ENCODE results near the gene TBC1D10A.

DNA sequence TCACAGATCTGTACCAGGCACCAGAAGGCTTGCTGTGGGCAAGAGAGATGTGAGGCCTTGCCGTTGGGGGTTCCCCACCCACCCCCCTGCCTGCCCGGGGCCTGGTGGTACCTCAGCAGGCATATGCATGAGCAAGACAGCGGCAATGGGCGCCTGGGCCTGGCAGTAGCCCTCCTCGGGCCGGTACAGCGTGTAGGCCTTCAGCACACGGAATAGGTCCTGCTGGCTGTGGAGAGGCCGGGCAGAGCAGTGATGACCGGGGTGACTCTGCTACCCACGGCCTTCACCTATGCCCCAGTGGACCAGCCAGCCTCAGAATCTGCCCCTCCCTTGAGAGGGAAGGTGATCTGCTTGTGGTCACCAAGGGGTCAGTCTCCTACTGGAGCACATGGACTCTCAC is 31.9 kb downstream of the TBC1D10A start:
- no peak for TF ChIP-seq EZH2 (IDR thresholded peaks at IDR 0.05)
- no peak for TF ChIP-seq POLR2AphosphoS5 (IDR thresholded peaks at IDR 0.05; ENCODE audit: borderline replicate concordance, low read depth, low read length)
